Measurements from ENCODE around the gene PLA2G6.

The PLA2G6 gene

GRCh38 chr22:38219632-38220031, 38.0 kb upstream of the PLA2G6 start:
- DNase-seq = peak in 1 of 2 donors; percentile 31

GRCh38 chr22:38218661-38219622, 37.3 kb upstream of the PLA2G6 start:
- H4K12ac ChIP-seq (ENCODE audit: low read depth, low read length) = peak overlapping the region; percentile 10
- peak overlapping the region; percentile 28 for H2AFZ ChIP-seq (ENCODE audit: insufficient read depth, low read length, poor library complexity)
- H3K79me2 ChIP-seq (ENCODE audit: control insufficient read depth, insufficient read depth, low read length, poor library complexity) = peaks cover 3% of the 10 kb centered on the region
- H3K4me3 ChIP-seq (ENCODE audit: low read depth, low read length) = no peak overlapping the region
- H3K9me3 ChIP-seq (ENCODE audit: insufficient read depth, low read depth, low read length) = no peaks in the 10 kb centered on the region
- DNase-seq = peak; percentile 96 to 98
- peak overlapping the region; percentile 89 for H4K91ac ChIP-seq (ENCODE audit: low read depth, low read length)
- H3K36me3 ChIP-seq (ENCODE audit: control insufficient read depth in 1 of 2, insufficient read depth in 2 of 2, low read length in 2 of 2) = peaks cover 30 to 37% of the 10 kb centered on the region in 2 experiments
- H2BK12ac ChIP-seq (ENCODE audit: low read length) = peak overlapping the region; percentile 85
- no CpG with 5 or more reads among the region's 25 CpGs for WGBS (ENCODE audit: extremely low coverage, insufficient coverage, insufficient read length)
- H3K79me1 ChIP-seq (ENCODE audit: low read length) = peaks cover 13% of the 10 kb centered on the region
- H3K27me3 ChIP-seq (ENCODE audit: insufficient read depth, low read length) = no peaks in the 10 kb centered on the region
- peak overlapping the region; percentile 93 for H2AK5ac ChIP-seq (ENCODE audit: low read length)
- peak overlapping the region; percentile 67 for H3K27ac ChIP-seq (ENCODE audit: low read depth, low read length)
- peak overlapping the region; percentile 74 for H2BK5ac ChIP-seq (ENCODE audit: low read depth, low read length, poor library complexity)
- peak overlapping the region; percentile 79 for H3K14ac ChIP-seq (ENCODE audit: low read length)
- peak overlapping the region; percentile 89 for H2BK120ac ChIP-seq (ENCODE audit: insufficient read depth, low read length, poor library complexity)
- peak overlapping the region; percentile 27 for H3K18ac ChIP-seq (ENCODE audit: low read length)
- peak overlapping the region; percentile 49 for H4K8ac ChIP-seq (ENCODE audit: low read depth, low read length)
- no peak overlapping the region for H3K9ac ChIP-seq (ENCODE audit: low read length)
- H3K4me2 ChIP-seq (ENCODE audit: low read length) = peak overlapping the region; percentile 26
- H3K4me1 ChIP-seq (ENCODE audit: control insufficient read depth in 1 of 2, insufficient read depth in 2 of 2, low read length in 2 of 2) = peaks cover 26 to 28% of the 10 kb centered on the region in 2 experiments
- no peak overlapping the region for H3K23ac ChIP-seq (ENCODE audit: low read length)
- H3K4ac ChIP-seq (ENCODE audit: low read depth, low read length) = peak overlapping the region; percentile 9

More at GRCh38 chr22:38219632-38220031, 38.0 kb upstream of the PLA2G6 start:
- Histone ChIP-seq H2BK12ac (ENCODE audit: low read length) (peak overlapping the region; percentile 85), H3K4ac (ENCODE audit: low read depth, low read length) (no peak overlapping the region), H3K79me1 (ENCODE audit: low read length) (peaks cover 13% of the 10 kb centered on the region), H2AK5ac (ENCODE audit: low read length) (peak overlapping the region; percentile 93), H3K27ac (ENCODE audit: low read depth, low read length) (no peak overlapping the region), H3K27me3 (ENCODE audit: insufficient read depth, low read length) (no peaks in the 10 kb centered on the region), H4K8ac (ENCODE audit: low read depth, low read length) (no peak overlapping the region), H3K79me2 (ENCODE audit: control insufficient read depth, insufficient read depth, low read length, poor library complexity) (peaks cover 3% of the 10 kb centered on the region), H3K18ac (ENCODE audit: low read length) (no peak overlapping the region), H3K9ac (ENCODE audit: low read length) (no peak overlapping the region), H4K91ac (ENCODE audit: low read depth, low read length) (peak overlapping the region; percentile 41), H3K23ac (ENCODE audit: low read length) (no peak overlapping the region), H3K4me2 (ENCODE audit: low read length) (no peak overlapping the region), H3K4me1 (ENCODE audit: control insufficient read depth in 1 of 2, insufficient read depth in 2 of 2, low read length in 2 of 2) (peaks cover 20 to 22% of the 10 kb centered on the region in 2 experiments), H3K14ac (ENCODE audit: low read length) (peak overlapping the region; percentile 79), H3K4me3 (ENCODE audit: low read depth, low read length) (no peak overlapping the region), H4K12ac (ENCODE audit: low read depth, low read length) (no peak overlapping the region), H3K36me3 (ENCODE audit: control insufficient read depth in 1 of 2, insufficient read depth in 2 of 2, low read length in 2 of 2) (peaks cover 30 to 41% of the 10 kb centered on the region in 2 experiments), H2BK5ac (ENCODE audit: low read depth, low read length, poor library complexity) (no peak overlapping the region), H2BK120ac (ENCODE audit: insufficient read depth, low read length, poor library complexity) (no peak overlapping the region), H3K9me3 (ENCODE audit: insufficient read depth, low read depth, low read length) (no peaks in the 10 kb centered on the region), H2AFZ (ENCODE audit: insufficient read depth, low read length, poor library complexity) (peak overlapping the region; percentile 28)
- no CpG with 5 or more reads among the region's 10 CpGs for WGBS (ENCODE audit: extremely low coverage, insufficient coverage, insufficient read length)

GRCh38 chr22:38215156-38216038, 33.8 kb upstream of the PLA2G6 start:
- Histone ChIP-seq H2BK120ac (ENCODE audit: insufficient read depth, low read length, poor library complexity) (no peak overlapping the region), H4K91ac (ENCODE audit: low read depth, low read length) (no peak overlapping the region), H3K79me2 (ENCODE audit: control insufficient read depth, insufficient read depth, low read length, poor library complexity) (peaks cover 3% of the 10 kb centered on the region), H3K9me3 (ENCODE audit: insufficient read depth, low read depth, low read length) (no peaks in the 10 kb centered on the region), H3K14ac (ENCODE audit: low read length) (no peak overlapping the region), H2AFZ (ENCODE audit: insufficient read depth, low read length, poor library complexity) (no peak overlapping the region), H3K36me3 (ENCODE audit: control insufficient read depth in 1 of 2, insufficient read depth in 2 of 2, low read length in 2 of 2) (peaks cover 8 to 9% of the 10 kb centered on the region in 2 experiments), H3K18ac (ENCODE audit: low read length) (no peak overlapping the region), H2AK5ac (ENCODE audit: low read length) (no peak overlapping the region), H3K9ac (ENCODE audit: low read length) (no peak overlapping the region), H3K27ac (ENCODE audit: low read depth, low read length) (no peak overlapping the region), H2BK5ac (ENCODE audit: low read depth, low read length, poor library complexity) (no peak overlapping the region), H3K27me3 (ENCODE audit: insufficient read depth, low read length) (no peaks in the 10 kb centered on the region), H3K23ac (ENCODE audit: low read length) (no peak overlapping the region), H3K4me3 (ENCODE audit: low read depth, low read length) (no peak overlapping the region), H4K8ac (ENCODE audit: low read depth, low read length) (no peak overlapping the region), H3K4me1 (ENCODE audit: control insufficient read depth in 1 of 2, insufficient read depth in 2 of 2, low read length in 2 of 2) (peaks cover 21 to 23% of the 10 kb centered on the region in 2 experiments), H3K4ac (ENCODE audit: low read depth, low read length) (no peak overlapping the region), H4K12ac (ENCODE audit: low read depth, low read length) (no peak overlapping the region), H3K4me2 (ENCODE audit: low read length) (peak overlapping the region; percentile 55), H3K79me1 (ENCODE audit: low read length) (peaks cover 13% of the 10 kb centered on the region), H2BK12ac (ENCODE audit: low read length) (no peak overlapping the region)
- WGBS (ENCODE audit: extremely low coverage, insufficient coverage, insufficient read length) = no CpG with 5 or more reads among the region's 11 CpGs
- peak in 1 of 2 donors; percentile 21 for DNase-seq
